Panc1 (cell line): ENCODE results near the gene AGBL1. TPM values are rescaled to one million over a fixed set of nuclear protein-coding genes. Genes with fewer than 3 reads are reported as not detected.

Experiments
- ATAC-seq: fragments of 200-7000 bp; cut with Tn5 transposase; 2 replicates; pipeline ENCODE4 v1.9.1; 2020; ENCODE audit warnings: mild to moderate bottlenecking, moderate library complexity
- BruUV-seq: library from RNA; stranded (reverse); fragments of 400-500 nt; replicated peaks from 2 replicates; lab custom pipeline; 2021; lab: Mats Ljungman, UMichigan
- CTCF ChIA-PET: fragments of 300-600 bp; sonication (Branson Sonifier 250); formaldehyde crosslinking; loops from one replicate; lab custom pipeline; 2022; ENCODE audit warnings: antibody characterized with exemption; lab: Charles Lee
- POLR2A ChIA-PET: fragments of 300-600 bp; sonication (Branson Sonifier 250); formaldehyde crosslinking; loops from one replicate; lab custom pipeline; 2022; ENCODE audit warnings: antibody characterized with exemption; lab: Charles Lee
- DNase-seq: peaks from one replicate; pipeline ENCODE4 v3.0.0-alpha.2; 2010; ENCODE audit warnings: low read depth, low spot score
- H3K27ac ChIP-seq: 2 replicates; pipeline ENCODE4 v1.5.1; 2011; ENCODE audit warnings: mild to moderate bottlenecking, low read length, inconsistent platforms
- H3K27me3 ChIP-seq: fragments of 200-500 bp; sonication (Bioruptor generic); 2 replicates; pipeline ENCODE4 v1.6.0; 2014; ENCODE audit warnings: low read length, inconsistent platforms; ENCODE audit not compliant: control insufficient read depth, insufficient read depth
- H3K36me3 ChIP-seq: fragments of 200-500 bp; sonication (Bioruptor generic); 2 replicates; pipeline ENCODE4 v1.5.1; 2014; ENCODE audit warnings: inconsistent platforms, mild to moderate bottlenecking, low read length, moderate library complexity; ENCODE audit not compliant: control insufficient read depth, insufficient read depth
- H3K4me1 ChIP-seq: 2 replicates; pipeline ENCODE4 v1.5.1; 2011; ENCODE audit warnings: inconsistent platforms, mild to moderate bottlenecking, low read length, moderate library complexity; ENCODE audit not compliant: control insufficient read depth, insufficient read depth
- H3K4me3 ChIP-seq, 2 experiments: 2 replicates each; pipeline ENCODE4 v1.5.1; 2011 to 2012; ENCODE audit warnings: low read depth in 2 of 2, low read length in 2 of 2, mild to moderate bottlenecking in 2 of 2, inconsistent platforms in 1 of 2, moderate library complexity in 1 of 2
- H3K9me3 ChIP-seq: fragments of 200-500 bp; sonication (Bioruptor generic); 2 replicates; pipeline ENCODE4 v1.5.1; 2014; ENCODE audit warnings: low read depth, mild to moderate bottlenecking, inconsistent platforms, low read length, moderate library complexity; ENCODE audit not compliant: control insufficient read depth, insufficient read depth
- CTCF ChIP-seq: fragments of 450-650 bp; IDR thresholded peaks from 2 replicates; pipeline ENCODE4 v1.5.1; 2017; ENCODE audit warnings: mild to moderate bottlenecking
- POLR2AphosphoS5 ChIP-seq: IDR thresholded peaks from 2 replicates; pipeline ENCODE4 v1.6.1; 2012; ENCODE audit warnings: mild to moderate bottlenecking, low read depth, low read length, moderate library complexity
- REST ChIP-seq, 2 experiments: IDR thresholded peaks; 2 replicates each; pipeline ENCODE4 v1.6.1; 2011 to 2012; ENCODE audit warnings: low read depth in 2 of 2, control low read depth in 1 of 2, low read length in 1 of 2, mild to moderate bottlenecking in 1 of 2, moderate library complexity in 1 of 2; ENCODE audit not compliant: insufficient read depth in 1 of 2
- SIN3A ChIP-seq: IDR thresholded peaks from 2 replicates; pipeline ENCODE4 v1.6.1; 2012; ENCODE audit warnings: low read depth, mild to moderate bottlenecking, low read length, moderate library complexity, borderline replicate concordance; ENCODE audit not compliant: insufficient read depth
- TCF7L2 ChIP-seq: IDR thresholded peaks from 2 replicates; pipeline ENCODE4 v1.6.1; 2011; ENCODE audit warnings: mild to moderate bottlenecking, low read depth, low read length, inconsistent platforms
- in situ Hi-C: cut with HindIII; loops from 2 replicates; pipeline ENCODE4 v1.10.0; 2016; ENCODE audit warnings: low sequenced_read_pairs, low pct_unique_long_range_greater_than_20kb
- intact Hi-C: fragments of 100-400 bp; cut with micrococcal nuclease; formaldehyde crosslinking; loops from one replicate; pipeline ENCODE4 v1.10.0; 2022; ENCODE audit not compliant: unreplicated experiment
- total RNA-seq: library from RNA; stranded (reverse); gene quantifications from one replicate; pipeline ENCODE4 v1.2.1, GENCODE V29; 2021; ENCODE audit not compliant: unreplicated experiment

Gene AGBL1
- total RNA-seq, 1 experiment from 2014 or later = not detected

GRCh38 chr15:86865920-86866319 lies 786.2 kb downstream of the AGBL1 start:
- Histone ChIP-seq H3K36me3 (no peaks in the 10 kb centered on the region), H3K9me3 (no peaks in the 10 kb centered on the region), H3K27me3 (no peaks in the 10 kb centered on the region; the same call in 1 of the 2 replicates), H3K4me1 (no peaks in the 10 kb centered on the region), H3K4me3 (no peak overlapping the region), H3K27ac (no peak overlapping the region)
- ATAC-seq = no peak
- ChIA-PET POLR2A (no interaction called here), CTCF (no interaction called here)
- BruUV-seq = no TSS peak
- in situ Hi-C loops (no loop called here), intact Hi-C loops (no loop called here)
- no peak for DNase-seq
- TF ChIP-seq TCF7L2 (no peak), REST (IDR thresholded peaks at IDR 0.05; ENCODE audit: insufficient read depth in 1 of 2, low read depth in 2 of 2, low read length in 1 of 2) (no peak), CTCF (no peak), POLR2AphosphoS5 (no peak), SIN3A (no peak)

GRCh38 chr15:86870846-86871245 lies 791.2 kb downstream of the AGBL1 start:
- TF ChIP-seq POLR2AphosphoS5 (no peak), REST (IDR thresholded peaks at IDR 0.05; ENCODE audit: insufficient read depth in 1 of 2, low read depth in 2 of 2, low read length in 1 of 2) (no peak), TCF7L2 (no peak), SIN3A (no peak), CTCF (no peak)
- DNase-seq = no peak
- H3K36me3 ChIP-seq = no peaks in the 10 kb centered on the region
- H3K27ac ChIP-seq = no peak overlapping the region
- no peak for ATAC-seq
- H3K4me3 ChIP-seq = no peak overlapping the region
- H3K9me3 ChIP-seq = no peaks in the 10 kb centered on the region
- CTCF ChIA-PET = no interaction called here
- no TSS peak for BruUV-seq
- POLR2A ChIA-PET = no interaction called here
- no peaks in the 10 kb centered on the region for H3K4me1 ChIP-seq
- intact Hi-C loops (no loop called here), in situ Hi-C loops (no loop called here)
- H3K27me3 ChIP-seq = no peaks in the 10 kb centered on the region
